ENCODE data around the gene SMYD2. TPM values are rescaled to one million over a fixed set of nuclear protein-coding genes. Genes with fewer than 3 reads are reported as not detected.

Gene SMYD2
- total and polyA plus RNA-seq, 3 donors from 2014 or later, result 73.9 to 89.4 (median 75.5) TPM

- intact Hi-C loops (cut with DNase I; ENCODE audit: low total_unique reads), result no loop called here
- Histone ChIP-seq H3K9me3 (no peaks in the 10 kb centered on the region), H3K27ac (no peak overlapping the region), H3K36me3 (ENCODE audit: low read depth, missing control alignments) (no peaks in the 10 kb centered on the region), H3K27me3 (no peaks in the 10 kb centered on the region), H3K4me1 (peaks cover 4% of the 10 kb centered on the region), H3K4me3 (no peak overlapping the region)
- TF ChIP-seq CTCF (IDR thresholded peaks at IDR 0.05), result no peak
- no peak for TF ChIP-seq POLR2A (IDR thresholded peaks at IDR 0.05)
- no peak for DNase-seq
- WGBS, 2 donors, result 91 to 94% methylated on average over 4 of the region's 4 CpGs
These were observed 54.6 kb downstream of the SMYD2 start for GRCh38 chr1:214335567-214335966.

GRCh38 chr1:214337015-214337414, 56.1 kb downstream of the SMYD2 start:
- 57 to 59% methylated on average over 2 of the region's 2 CpGs for WGBS, 2 donors
- intact Hi-C loops (cut with DNase I; ENCODE audit: low total_unique reads), result no loop called here
- Histone ChIP-seq H3K36me3 (ENCODE audit: low read depth, missing control alignments) (no peaks in the 10 kb centered on the region), H3K27me3 (no peaks in the 10 kb centered on the region), H3K27ac (no peak overlapping the region), H3K9me3 (no peaks in the 10 kb centered on the region), H3K4me3 (no peak overlapping the region), H3K4me1 (peaks cover 4% of the 10 kb centered on the region)
- no peak for TF ChIP-seq CTCF (IDR thresholded peaks at IDR 0.05)
- TF ChIP-seq POLR2A (IDR thresholded peaks at IDR 0.05), result no peak
- no peak for DNase-seq

- Histone ChIP-seq H3K27me3 (no peaks in the 10 kb centered on the region), H3K9me3 (no peaks in the 10 kb centered on the region), H3K36me3 (ENCODE audit: low read depth, missing control alignments) (no peaks in the 10 kb centered on the region), H3K4me3 (no peak overlapping the region), H3K4me1 (peaks cover 4% of the 10 kb centered on the region), H3K27ac (no peak overlapping the region)
- WGBS, 2 donors, result 43 to 48% methylated on average over 6 of the region's 6 CpGs
- intact Hi-C loops (cut with DNase I; ENCODE audit: low total_unique reads), result no loop called here
- no peak for DNase-seq
- TF ChIP-seq CTCF (IDR thresholded peaks at IDR 0.05), result no peak
- TF ChIP-seq POLR2A (IDR thresholded peaks at IDR 0.05), result no peak
These were observed 56.6 kb downstream of the SMYD2 start for GRCh38 chr1:214337511-214337910.

DNA sequence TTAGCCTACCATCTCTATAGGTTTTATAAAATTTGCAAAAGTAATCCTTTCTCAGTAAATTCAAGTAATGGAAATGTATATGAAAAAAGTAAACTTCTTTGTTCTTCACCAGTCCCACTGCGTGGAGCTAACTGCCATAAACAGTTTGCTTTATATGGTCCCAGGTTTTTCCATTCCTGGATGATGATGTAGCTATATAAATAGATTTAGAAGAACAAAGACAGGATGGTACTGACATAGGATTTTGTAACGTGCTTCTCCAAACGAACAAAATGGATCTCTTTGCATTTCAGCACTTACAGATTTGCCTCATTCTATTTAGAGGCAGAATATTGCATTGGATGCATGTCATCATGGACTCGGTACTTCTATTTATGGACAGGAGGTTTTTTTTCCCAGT, 57.3 kb downstream of the SMYD2 start:
- Histone ChIP-seq H3K4me1 (peaks cover 1% of the 10 kb centered on the region), H3K27ac (no peak overlapping the region), H3K9me3 (no peaks in the 10 kb centered on the region), H3K27me3 (no peaks in the 10 kb centered on the region), H3K36me3 (ENCODE audit: low read depth, missing control alignments) (no peaks in the 10 kb centered on the region), H3K4me3 (no peak overlapping the region)
- WGBS, 2 donors, result 80 to 82% methylated on average over 4 of the region's 4 CpGs
- no peak for DNase-seq
- TF ChIP-seq POLR2A (IDR thresholded peaks at IDR 0.05) (no peak), CTCF (IDR thresholded peaks at IDR 0.05) (no peak)
- intact Hi-C loops (cut with DNase I; ENCODE audit: low total_unique reads), result no loop called here

- H3K27me3 ChIP-seq, result no peaks in the 10 kb centered on the region
- no peaks in the 10 kb centered on the region for H3K4me1 ChIP-seq
- DNase-seq, result no peak
- no peak overlapping the region for H3K4me3 ChIP-seq
- H3K36me3 ChIP-seq (ENCODE audit: low read depth, missing control alignments), result no peaks in the 10 kb centered on the region
- H3K9me3 ChIP-seq, result no peaks in the 10 kb centered on the region
- TF ChIP-seq CTCF (IDR thresholded peaks at IDR 0.05) (no peak), POLR2A (IDR thresholded peaks at IDR 0.05) (no peak)
- H3K27ac ChIP-seq, result no peak overlapping the region
- intact Hi-C loops (cut with DNase I; ENCODE audit: low total_unique reads), result no loop called here
- 83 to 85% methylated on average over 3 of the region's 3 CpGs for WGBS, 2 donors
These were observed 60.5 kb downstream of the SMYD2 start for GRCh38 chr1:214341459-214341858.

All from testis (tissue), 3 donors.